ENCODE results near the gene TENM3. TPM values are rescaled to one million over a fixed set of nuclear protein-coding genes. Genes with fewer than 3 reads are reported as not detected.

Gene TENM3
- total RNA-seq, 2 experiments from 2014 or later = not detected

DNA sequence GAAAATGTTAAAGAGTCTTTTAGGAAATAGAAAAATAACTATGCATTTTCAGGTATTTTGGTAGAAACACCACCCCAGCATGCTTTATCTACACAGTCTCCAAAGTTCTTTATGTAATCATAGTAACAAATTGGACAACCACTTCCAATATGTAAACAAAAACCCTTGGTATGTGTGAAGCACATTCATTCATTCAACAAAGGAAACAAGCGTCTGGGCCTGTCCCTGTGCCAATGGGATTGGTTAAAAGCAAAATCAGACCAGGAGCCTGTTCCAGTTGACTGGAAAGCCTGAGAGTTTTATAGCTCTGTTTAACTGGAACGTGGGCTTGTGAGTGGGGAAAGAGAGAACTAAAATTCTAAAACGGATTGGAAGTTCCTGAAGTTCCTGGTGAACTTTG, 41.3 kb upstream of the TENM3 start:
- no peak for DNase-seq (ENCODE audit: low spot score)
- no peak overlapping the region for H3K4me2 ChIP-seq (ENCODE audit: low read length)
- no peaks in the 10 kb centered on the region for H4K20me1 ChIP-seq (ENCODE audit: insufficient read depth, low read length)
- H3K36me3 ChIP-seq (ENCODE audit: insufficient read depth, low read length) = no peaks in the 10 kb centered on the region
- no peaks in the 10 kb centered on the region for H3K9me3 ChIP-seq (ENCODE audit: low read length)
- no peaks in the 10 kb centered on the region for H3K9me2 ChIP-seq (ENCODE audit: insufficient read depth, low read length)
- H3K4me3 ChIP-seq (ENCODE audit: low read depth, low read length, poor library complexity, severe bottlenecking) = no peak overlapping the region
- BruUV-seq (replicated peaks) = no TSS peak
- H3K27ac ChIP-seq (ENCODE audit: low read depth, low read length, poor library complexity, severe bottlenecking) = no peak overlapping the region
- no peak overlapping the region for H2AFZ ChIP-seq (ENCODE audit: low read length)
- TF ChIP-seq CTCF (conservative IDR thresholded peaks at IDR 0.05; ENCODE audit: low read length) = no peak
- no peak for TF ChIP-seq EZH2phosphoT487 (IDR thresholded peaks at IDR 0.05; ENCODE audit: borderline replicate concordance, low read depth, low read length)
- intact Hi-C loops (cut with micrococcal nuclease; ENCODE audit: unreplicated experiment) = no loop called here
- no peaks in the 10 kb centered on the region for H3K4me1 ChIP-seq (ENCODE audit: insufficient read depth, low read length, poor library complexity, severe bottlenecking)
- CTCF ChIA-PET (ENCODE audit: unreplicated experiment) = no interaction called here
- H3K79me2 ChIP-seq (ENCODE audit: insufficient read depth, low read depth, low read length) = no peaks in the 10 kb centered on the region
- POLR2A ChIA-PET = interaction anchor here (0.7 kb wide), 2 partner anchors 13 to 15 kb away, joined by 3 to 7 read pairs; no protein-coding TSS in a partner anchor

- no peak overlapping the region for H3K4me3 ChIP-seq (ENCODE audit: low read depth, low read length, poor library complexity, severe bottlenecking)
- no peaks in the 10 kb centered on the region for H4K20me1 ChIP-seq (ENCODE audit: insufficient read depth, low read length)
- TF ChIP-seq EZH2phosphoT487 (IDR thresholded peaks at IDR 0.05; ENCODE audit: borderline replicate concordance, low read depth, low read length) (no peak), CTCF (conservative IDR thresholded peaks at IDR 0.05; ENCODE audit: low read length) (no peak)
- no peaks in the 10 kb centered on the region for H3K36me3 ChIP-seq (ENCODE audit: insufficient read depth, low read length)
- DNase-seq (ENCODE audit: low spot score) = no peak
- H2AFZ ChIP-seq (ENCODE audit: low read length) = no peak overlapping the region
- intact Hi-C loops (cut with micrococcal nuclease; ENCODE audit: unreplicated experiment) = no loop called here
- H3K79me2 ChIP-seq (ENCODE audit: insufficient read depth, low read depth, low read length) = no peaks in the 10 kb centered on the region
- H3K4me1 ChIP-seq (ENCODE audit: insufficient read depth, low read length, poor library complexity, severe bottlenecking) = no peaks in the 10 kb centered on the region
- ChIA-PET CTCF (ENCODE audit: unreplicated experiment) (no interaction called here), POLR2A (no interaction called here)
- BruUV-seq (replicated peaks) = no TSS peak
- no peak overlapping the region for H3K27ac ChIP-seq (ENCODE audit: low read depth, low read length, poor library complexity, severe bottlenecking)
- no peak overlapping the region for H3K4me2 ChIP-seq (ENCODE audit: low read length)
- no peaks in the 10 kb centered on the region for H3K9me2 ChIP-seq (ENCODE audit: insufficient read depth, low read length)
- no peaks in the 10 kb centered on the region for H3K9me3 ChIP-seq (ENCODE audit: low read length)
These were observed 40.6 kb upstream of the TENM3 start for GRCh38 chr4:182202650-182203049.

- Histone ChIP-seq H3K9me3 (ENCODE audit: low read length) (no peaks in the 10 kb centered on the region), H4K20me1 (ENCODE audit: insufficient read depth, low read length) (no peaks in the 10 kb centered on the region), H3K9me2 (ENCODE audit: insufficient read depth, low read length) (no peaks in the 10 kb centered on the region), H2AFZ (ENCODE audit: low read length) (no peak overlapping the region), H3K27ac (ENCODE audit: low read depth, low read length, poor library complexity, severe bottlenecking) (no peak overlapping the region), H3K4me2 (ENCODE audit: low read length) (no peak overlapping the region), H3K4me1 (ENCODE audit: insufficient read depth, low read length, poor library complexity, severe bottlenecking) (no peaks in the 10 kb centered on the region), H3K4me3 (ENCODE audit: low read depth, low read length, poor library complexity, severe bottlenecking) (no peak overlapping the region), H3K79me2 (ENCODE audit: insufficient read depth, low read depth, low read length) (no peaks in the 10 kb centered on the region), H3K36me3 (ENCODE audit: insufficient read depth, low read length) (no peaks in the 10 kb centered on the region)
- intact Hi-C loops (cut with micrococcal nuclease; ENCODE audit: unreplicated experiment) = no loop called here
- no peak for DNase-seq (ENCODE audit: low spot score)
- CTCF ChIA-PET (ENCODE audit: unreplicated experiment) = no interaction called here
- no TSS peak for BruUV-seq (replicated peaks)
- TF ChIP-seq EZH2phosphoT487 (IDR thresholded peaks at IDR 0.05; ENCODE audit: borderline replicate concordance, low read depth, low read length) (no peak), CTCF (conservative IDR thresholded peaks at IDR 0.05; ENCODE audit: low read length) (no peak)
- POLR2A ChIA-PET = interaction anchor here (0.6 kb wide), 1 partner anchor 372 kb away, joined by 5 read pairs; no protein-coding TSS in a partner anchor
These were observed 39.3 kb upstream of the TENM3 start for GRCh38 chr4:182203872-182204411.

Measured in OCI-LY7 (cell line).